GM19372 (cell line): ENCODE results near the gene UBIAD1.
"Not testable (repeated sequence)": the region's sequence is repeated elsewhere in the genome, so short reads cannot be mapped to it uniquely, and the experiment has no call there.

Experiments
- ATAC-seq: cut with Tn5 transposase; IDR thresholded peaks from one replicate; pipeline ENCODE4 v1.9.1; 2021; ENCODE audit warnings: mild to moderate bottlenecking, low read depth, moderate library complexity; ENCODE audit not compliant: unreplicated experiment

The UBIAD1 gene, protein sequence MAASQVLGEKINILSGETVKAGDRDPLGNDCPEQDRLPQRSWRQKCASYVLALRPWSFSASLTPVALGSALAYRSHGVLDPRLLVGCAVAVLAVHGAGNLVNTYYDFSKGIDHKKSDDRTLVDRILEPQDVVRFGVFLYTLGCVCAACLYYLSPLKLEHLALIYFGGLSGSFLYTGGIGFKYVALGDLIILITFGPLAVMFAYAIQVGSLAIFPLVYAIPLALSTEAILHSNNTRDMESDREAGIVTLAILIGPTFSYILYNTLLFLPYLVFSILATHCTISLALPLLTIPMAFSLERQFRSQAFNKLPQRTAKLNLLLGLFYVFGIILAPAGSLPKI

GRCh38 chr1:11272832-11273594 lies at the start of gene UBIAD1:
Gene UBIAD1 (plus strand): TSS chr1:11273198. CDS start chr1:11273532, 334 bp downstream.
- peak; percentile 74 for ATAC-seq

GRCh38 chr1:11227106-11228077 lies 45.6 kb upstream of the UBIAD1 start:
- ATAC-seq = no peak

DNA sequence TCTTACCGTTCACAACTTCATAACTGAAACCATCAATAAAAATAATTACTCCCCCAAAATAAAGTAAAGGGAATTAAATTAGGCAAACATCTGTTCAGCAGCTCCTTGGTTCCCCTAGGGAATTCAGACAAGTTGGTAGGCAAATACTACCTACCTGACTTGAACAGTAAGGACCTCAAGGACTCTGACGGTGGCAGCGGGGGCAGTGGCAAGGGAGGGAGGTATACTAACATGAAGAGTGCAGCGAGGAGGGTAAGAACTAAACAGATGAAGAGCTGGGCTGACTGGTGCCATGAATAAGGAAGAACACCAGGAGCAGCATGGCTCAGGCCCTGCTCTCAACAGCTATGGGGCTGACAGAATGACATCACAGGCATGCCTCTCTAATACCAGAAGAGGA lies 43.8 kb upstream of the UBIAD1 start:
- ATAC-seq = no peak

DNA sequence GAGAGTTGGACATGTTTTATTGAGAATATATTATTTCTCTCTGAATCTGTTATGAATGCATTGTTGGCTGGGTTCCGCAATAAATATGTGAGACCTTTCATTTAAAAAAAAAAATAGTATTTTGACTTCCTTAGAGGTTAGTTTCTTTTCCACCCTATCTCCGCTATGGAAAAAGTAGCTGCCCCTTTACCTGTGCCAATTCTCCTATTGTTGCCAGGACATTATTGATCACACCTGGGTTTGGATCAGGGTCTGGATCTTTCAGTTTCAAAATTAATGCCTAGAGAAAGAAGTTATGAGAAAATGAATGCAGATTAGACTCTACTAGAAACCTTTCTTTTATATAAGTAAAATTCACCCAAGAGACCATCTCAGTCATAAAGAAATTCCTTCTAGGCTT lies 39.8 kb upstream of the UBIAD1 start:
- no peak for ATAC-seq

DNA sequence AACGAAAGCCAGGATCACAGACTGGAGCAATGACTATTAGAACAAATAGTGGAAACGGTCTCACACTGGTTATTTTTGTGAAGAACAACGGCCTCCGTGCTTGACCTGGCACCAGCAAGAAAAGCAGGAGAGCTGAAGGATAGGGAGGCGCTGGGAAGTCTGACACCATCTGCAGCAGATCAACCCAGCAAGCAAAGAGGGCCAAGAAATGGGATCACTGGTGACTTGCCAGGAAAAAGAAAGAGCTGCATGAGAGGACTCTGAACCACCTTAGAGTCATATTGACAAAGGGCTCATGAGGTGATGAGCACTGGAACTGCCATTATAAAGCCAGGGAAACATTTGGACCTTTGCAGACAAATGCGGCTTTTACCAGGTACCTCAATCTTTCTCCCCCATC lies 35.6 kb upstream of the UBIAD1 start:
- no peak for ATAC-seq

DNA sequence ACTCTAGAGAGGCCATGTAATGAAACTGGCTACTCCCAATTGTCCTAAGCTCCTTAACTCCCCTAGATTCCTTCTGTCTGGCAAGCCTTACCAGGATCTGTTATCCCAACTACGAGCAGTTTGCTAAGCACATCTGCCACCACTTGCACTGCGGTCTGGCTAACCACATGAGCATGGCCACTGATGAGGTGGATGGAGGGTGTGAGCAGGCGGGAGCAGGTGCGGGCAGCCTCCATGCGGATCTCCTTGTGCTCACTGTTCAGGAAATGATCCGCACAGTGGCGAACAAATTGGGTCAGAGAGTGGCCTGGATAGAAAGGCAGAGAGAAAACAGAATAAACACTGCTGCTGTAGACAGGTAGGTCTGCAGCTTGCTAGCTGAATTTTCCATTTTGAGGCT lies 34.7 kb upstream of the UBIAD1 start:
- no peak for ATAC-seq

- ATAC-seq = no peak
Measured at GRCh38 chr1:11245248-11245647, 27.8 kb upstream of the UBIAD1 start.

- no peak for ATAC-seq
Measured at GRCh38 chr1:11245904-11246719, 26.9 kb upstream of the UBIAD1 start.

GRCh38 chr1:11248169-11248568 lies 24.8 kb upstream of the UBIAD1 start:
- no peak for ATAC-seq

DNA sequence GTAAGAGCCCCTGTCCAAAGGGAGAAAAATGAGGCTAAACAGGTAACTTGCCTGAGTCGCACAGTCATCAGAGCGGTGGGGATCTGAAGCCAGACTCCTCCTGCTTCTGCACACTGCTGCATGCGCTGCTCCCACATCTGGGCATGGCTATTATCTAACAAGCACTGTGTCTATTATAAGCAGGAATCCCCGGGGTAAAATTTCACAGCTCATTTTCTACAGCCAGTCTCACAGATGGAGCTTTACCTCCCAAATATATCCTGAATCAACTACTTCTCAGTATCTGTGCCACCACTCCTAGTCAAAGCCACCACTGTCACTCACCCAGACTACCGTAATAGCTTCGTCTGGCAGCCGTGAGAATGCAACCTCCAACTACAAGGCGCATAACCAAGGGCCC lies 20.5 kb upstream of the UBIAD1 start:
- ATAC-seq = no peak

DNA sequence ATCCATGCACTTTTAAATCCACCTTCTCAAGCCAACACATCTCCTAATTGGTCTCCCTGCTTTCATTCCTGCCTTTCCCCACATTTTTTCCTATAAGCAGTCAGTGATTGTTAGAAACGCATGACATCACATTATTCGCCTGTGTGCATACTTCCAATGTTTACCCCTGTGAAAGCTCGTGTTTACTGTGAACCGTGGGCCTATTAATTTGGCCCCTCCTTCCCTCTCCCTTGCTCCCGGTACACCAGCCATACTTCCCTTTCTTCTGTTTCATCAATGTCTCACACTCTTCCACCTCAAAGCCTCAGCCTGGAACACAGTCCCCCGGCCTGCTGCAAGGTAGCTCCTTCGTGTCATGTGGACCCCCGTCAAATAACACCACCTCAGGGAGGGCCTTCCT lies 19.8 kb upstream of the UBIAD1 start:
- ATAC-seq = no peak

GRCh38 chr1:11256299-11256698 lies 16.7 kb upstream of the UBIAD1 start:
- no peak for ATAC-seq

GRCh38 chr1:11262171-11263049 lies 10.6 kb upstream of the UBIAD1 start, which contains the start of gene MTOR:
Gene MTOR (minus strand): TSS chr1:11262551. CDS start chr1:11259409, 3,142 bp downstream.
- peak; percentile 99 for ATAC-seq

- no peak for ATAC-seq
Measured at GRCh38 chr1:11266268-11267074, 6.5 kb upstream of the UBIAD1 start.

- ATAC-seq = not testable (repeated sequence)
Measured at GRCh38 chr1:11267350-11268337, 5.4 kb upstream of the UBIAD1 start.

- no peak for ATAC-seq
Measured at GRCh38 chr1:11272544-11272831, 510 bp upstream of the UBIAD1 start.

DNA sequence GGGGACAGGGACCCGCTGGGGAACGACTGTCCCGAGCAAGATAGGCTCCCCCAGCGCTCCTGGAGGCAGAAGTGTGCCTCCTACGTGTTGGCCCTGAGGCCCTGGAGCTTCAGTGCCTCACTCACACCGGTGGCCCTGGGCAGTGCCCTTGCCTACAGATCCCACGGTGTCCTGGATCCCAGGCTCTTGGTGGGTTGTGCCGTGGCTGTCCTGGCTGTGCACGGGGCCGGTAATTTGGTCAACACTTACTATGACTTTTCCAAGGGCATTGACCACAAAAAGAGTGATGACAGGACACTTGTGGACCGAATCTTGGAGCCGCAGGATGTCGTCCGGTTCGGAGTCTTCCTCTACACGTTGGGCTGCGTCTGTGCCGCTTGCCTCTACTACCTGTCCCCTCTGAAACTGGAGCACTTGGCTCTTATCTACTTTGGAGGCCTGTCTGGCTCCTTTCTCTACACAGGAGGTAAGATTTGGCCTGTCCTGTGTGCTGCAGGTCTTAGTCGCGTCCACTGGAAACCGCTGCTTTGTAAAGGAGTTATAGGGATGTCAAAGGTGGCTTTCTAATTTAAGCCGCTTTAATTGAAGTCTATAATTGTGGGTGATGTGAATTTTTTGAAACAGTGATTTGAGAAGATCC lies 717 bp downstream of the UBIAD1 start:
- ATAC-seq = peak; percentile 30
